ENCODE data around the gene NKX1-1. TPM values are rescaled to one million over a fixed set of nuclear protein-coding genes. Genes with fewer than 3 reads are reported as not detected.

The NKX1-1 gene
- total and polyA plus RNA-seq, 2 of the 8 experiments (the other 6 are each of a cell fraction or from before 2014, with no cell fraction given), result not detected

DNA sequence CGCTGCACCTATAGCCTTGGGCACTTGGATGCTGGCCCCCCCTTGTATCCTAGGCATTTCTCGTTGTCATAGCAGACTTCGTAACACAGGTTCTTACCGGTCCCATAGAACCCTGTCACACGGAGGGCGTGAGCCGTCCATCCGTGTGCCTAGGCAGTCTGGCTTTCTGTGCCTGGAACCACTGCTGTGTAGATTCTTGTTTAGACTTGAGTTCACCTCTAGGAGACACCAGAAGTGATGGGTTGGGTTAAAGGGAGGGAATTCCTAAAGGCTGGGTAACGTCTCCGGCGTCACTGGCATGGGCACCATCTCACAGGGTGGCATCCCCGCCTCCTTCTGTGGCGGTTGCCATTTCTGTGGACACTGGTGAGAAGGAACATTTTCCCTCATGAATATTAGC lies 13.5 kb upstream of the NKX1-1 start (continued):
- no peak for TF ChIP-seq SIN3A (conservative IDR thresholded peaks at IDR 0.05 in 1 of 2, IDR thresholded peaks at IDR 0.05 in 1 of 2; ENCODE audit: low read depth in 1 of 2, low read length in 2 of 2)

Measured in H1 (cell line).